Stimulated activated naive CD4-positive, alpha-beta T cell (primary cell): Measurements from ENCODE around the gene FNDC3B.

Experiments
- DNase-seq, 6 experiments: peaks; one replicate each; lab custom pipeline; 2025; lab: John Stamatoyannopoulos, UW

The FNDC3B gene

DNA sequence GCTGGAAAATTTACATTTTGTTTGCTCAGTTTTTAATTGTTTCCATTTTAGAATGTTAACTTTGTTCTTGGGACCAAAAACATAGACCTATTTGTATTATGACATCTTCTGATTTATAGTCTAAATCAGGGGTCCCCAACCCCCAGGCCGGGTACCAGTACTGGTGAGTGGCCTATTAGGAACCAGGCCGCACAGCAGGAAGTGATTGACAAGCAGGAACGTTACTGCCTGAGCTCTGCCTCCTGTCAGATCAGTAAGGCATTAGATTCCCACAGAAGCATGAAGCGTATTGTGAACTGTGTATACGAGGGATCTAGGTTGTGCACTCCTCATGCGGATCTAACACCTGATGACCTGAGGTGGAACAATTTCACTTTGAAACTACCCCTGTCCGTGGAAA, 357.0 kb downstream of the FNDC3B start:
- DNase-seq, result no peak

DNA sequence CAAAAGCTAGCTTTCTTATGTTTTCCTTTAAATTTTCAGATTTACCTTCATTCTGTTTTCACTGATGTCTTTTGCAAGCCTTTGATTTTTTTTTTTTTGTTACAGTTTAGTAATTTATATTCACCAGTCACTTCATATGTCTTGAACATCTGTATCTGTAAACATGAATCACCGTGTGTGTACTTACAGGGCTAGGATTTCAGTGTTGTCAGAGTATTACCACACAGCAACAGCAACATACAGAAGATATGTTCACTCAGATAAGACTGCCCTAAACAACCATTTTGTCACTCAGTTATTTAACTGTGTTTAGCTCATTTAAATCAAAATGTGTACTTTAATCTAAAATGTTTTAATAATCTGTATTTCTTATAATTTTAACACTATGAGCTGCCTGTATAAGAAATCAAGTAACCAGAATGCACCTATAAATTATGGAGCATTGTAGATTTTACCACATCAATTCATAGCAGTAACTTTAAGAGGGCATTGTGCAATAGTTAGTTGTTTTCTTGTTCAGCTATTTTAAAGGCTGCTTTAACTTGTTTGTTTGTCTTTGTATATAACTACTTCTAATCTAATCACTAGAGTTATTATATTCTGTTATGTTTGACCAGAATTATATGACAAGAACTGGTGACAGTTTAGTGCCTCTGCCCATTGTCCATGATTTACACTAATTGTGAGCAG, 358.5 kb downstream of the FNDC3B start:
- no peak for DNase-seq

DNA sequence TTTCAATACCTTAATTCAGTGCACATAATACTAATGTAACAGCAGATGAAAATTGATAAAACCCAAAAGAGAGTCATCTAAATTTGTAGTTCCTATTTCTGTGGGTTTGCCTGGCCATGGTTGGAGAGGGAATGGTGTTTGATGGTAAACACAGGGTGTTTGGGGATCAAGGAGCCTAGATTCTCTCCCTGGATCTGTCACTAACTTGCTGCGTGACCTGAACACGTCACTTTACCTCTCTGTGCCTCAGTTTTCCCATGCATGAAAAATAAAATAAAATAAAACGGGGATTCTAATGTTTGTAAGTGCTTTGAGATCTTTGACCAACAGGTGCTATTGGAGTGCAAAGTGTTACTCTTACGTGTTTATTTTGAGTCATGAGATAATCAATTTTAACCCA, 359.1 kb downstream of the FNDC3B start:
- DNase-seq, result no peak

DNA sequence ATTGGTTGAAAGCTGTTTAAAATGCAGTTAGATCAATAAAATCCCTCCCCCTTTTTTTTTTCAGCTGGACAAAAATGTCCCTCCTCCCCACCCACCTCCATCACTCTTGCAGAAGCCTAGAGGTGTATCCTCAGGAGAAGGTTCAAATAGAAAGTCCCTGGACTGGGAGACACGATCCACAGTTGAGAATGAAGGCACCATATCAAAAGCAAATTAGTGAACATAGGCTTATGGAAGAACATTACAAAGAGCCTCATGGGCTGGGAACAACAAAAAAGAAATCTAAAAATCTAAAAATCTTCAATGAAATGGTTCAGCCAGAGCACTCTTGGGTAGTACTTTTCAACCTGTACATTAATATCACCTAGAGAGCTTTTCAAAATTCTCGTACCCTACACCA, 362.7 kb downstream of the FNDC3B start:
- no peak for DNase-seq

DNA sequence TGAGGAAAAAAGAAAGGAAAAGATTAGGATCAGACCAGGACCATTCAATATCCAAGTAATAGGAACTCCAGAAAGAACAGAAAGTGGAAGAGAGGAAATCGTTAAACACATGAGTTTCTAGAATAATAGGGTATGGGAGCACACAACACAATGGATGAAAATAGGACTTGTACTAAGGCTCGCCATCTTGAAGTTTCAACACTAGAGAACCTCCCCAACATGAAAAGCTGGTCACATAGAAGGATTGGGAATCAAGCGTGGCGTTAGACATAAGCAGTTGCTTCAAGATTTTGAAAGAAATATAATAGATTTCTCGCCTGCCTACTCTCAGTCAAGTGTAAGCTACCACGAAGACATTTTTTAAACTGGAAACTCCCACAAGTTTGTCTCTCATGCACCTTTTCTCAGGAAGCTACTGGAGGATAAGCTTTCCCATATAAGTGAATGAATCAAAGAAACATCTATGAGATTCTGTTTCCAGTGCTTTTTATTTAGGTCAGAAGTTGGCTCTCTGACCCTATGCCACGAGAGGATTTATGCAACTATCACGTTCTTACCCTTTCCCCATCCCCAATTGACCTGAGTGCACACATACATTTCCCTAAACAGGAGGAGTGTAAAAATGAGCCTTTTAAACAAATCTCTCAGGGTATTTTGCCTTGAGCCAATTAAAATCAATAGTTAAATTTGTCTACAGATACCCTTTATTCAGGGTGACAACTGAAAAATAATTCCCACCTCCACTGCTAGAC, 363.7 kb downstream of the FNDC3B start:
- DNase-seq, result no peak

DNA sequence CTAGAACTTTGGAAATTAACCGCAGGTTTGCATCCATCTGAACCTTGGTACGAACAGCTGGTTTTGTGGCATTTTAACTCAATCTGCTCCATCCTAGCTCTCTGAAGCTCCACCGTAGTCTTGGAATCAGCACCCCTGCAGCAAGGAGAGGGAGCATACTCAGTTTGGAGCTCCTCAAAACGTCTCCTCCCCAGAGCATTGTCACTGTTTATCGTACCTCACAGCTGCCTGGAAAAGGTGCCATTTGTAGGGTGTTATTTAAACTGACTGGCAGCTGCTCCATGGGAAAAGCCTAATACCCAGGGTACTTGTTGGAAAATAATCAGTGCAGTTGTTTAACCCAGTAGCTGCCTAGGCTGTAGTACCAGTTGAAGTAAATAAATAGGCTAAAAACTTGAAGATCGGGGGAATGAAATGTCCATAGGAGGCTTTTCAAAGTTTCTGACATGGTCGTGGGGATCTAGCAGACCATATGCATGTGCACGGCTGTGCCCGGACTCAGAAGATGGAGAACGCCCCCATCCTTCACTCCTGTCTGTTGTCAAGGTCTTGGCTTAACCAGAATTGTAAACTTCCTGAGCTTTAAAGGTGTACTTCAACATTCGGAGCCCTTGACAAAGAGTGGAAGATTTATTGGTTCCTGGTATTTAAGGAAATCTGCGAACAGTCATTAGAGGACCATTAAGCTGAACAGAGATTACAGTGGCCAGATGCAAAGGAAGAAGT, 365.0 kb downstream of the FNDC3B start:
- no peak for DNase-seq

DNA sequence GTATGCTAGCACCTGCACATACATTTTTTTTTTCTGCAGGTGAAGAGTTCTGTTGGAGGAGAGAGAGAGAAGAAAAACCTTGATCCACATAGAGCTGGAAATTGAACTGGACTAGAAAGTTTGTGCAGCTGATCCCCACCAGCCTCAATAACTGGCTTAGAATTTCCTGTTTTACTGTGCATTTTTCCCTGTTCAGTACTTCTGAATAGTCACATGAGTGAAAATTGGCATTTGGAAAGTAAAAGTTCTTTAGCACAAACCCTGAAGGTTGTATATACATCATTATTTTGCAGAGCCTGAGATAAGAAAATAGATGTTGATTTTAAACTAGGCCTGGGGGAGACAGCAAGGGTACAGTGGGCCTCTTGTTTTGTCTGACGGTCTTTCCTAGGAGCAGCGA, 366.5 kb downstream of the FNDC3B start:
- DNase-seq, result no peak

DNA sequence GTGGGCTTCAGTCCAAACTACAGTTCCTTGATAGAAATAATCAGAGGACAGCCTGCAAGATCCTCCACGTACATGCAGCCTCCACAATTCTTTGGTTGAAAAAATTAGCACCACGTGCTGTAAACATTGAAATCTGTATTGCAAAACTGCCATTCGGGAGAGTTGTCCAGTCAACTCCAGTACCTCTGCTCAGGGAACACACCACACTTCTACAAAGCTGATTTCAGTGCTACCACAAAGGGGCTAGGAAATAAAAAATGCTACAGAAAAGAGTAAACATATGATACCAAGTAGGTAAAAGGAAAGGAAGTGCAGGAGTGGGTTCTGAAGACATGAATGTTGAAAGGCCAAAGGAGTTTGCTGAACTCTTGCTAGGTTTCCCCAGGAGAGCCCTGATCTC, 368.5 kb downstream of the FNDC3B start:
- DNase-seq, result no peak

DNA sequence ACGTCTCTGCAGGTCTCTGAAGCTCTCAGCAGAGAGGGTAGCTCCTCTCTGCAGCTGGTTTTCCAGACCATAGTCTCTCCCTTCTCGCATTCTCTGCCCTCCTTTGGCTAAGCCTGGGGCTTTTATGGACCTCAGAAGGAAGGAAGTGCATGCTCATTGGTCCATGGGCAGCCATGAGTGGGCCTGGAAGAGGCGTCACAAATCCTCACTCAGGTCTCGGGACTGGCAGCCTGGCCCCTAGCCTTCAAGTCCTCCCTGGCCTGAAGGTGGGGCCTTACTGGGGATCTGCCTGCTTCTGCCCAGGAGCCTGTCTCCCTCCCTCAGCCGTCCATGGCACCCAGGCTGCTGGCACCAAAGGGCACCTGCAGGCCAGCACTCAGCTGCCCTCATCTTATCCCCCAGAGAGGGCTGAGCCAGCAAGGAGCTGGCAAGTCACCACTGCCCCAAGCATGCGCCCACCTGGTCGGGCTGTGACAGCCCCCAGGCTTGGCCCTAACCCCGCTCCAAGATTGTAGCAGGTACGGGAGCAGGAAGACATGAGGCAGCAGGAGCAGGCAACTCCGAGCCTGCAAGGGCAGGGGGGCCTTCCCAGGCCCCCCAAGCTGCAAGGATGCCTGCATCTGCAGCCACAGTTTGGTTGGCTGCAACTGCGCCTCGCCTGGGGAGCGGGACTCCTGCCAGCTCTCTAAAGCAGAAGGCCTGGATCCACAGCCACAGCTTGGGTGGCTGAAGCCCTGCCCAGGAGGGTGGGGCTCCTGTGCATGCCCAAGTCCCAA, 371.5 kb downstream of the FNDC3B start:
- no peak for DNase-seq

DNA sequence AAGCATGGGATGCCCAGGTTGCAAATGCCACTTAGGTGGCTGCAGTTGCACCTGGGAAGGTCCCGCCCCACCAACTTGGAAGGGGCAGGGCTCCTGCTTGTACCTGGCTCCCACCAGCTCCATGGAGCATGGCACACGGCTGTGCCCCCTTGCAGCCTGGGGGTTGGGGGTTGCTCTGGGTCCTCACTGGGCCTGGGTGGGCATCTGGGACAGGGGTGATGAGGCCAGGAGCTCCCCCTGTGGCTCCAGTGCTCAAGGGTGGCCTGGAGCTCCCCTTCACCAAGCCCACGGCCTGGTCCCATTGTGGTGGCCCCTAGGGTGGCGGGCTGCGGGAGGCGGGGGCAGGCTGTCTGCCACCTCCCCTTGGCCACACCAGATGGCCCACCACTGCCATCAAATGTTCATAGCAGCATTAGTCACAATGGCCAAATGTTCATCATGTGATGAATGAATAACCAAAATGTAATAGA, 372.1 kb downstream of the FNDC3B start:
- no peak for DNase-seq

DNA sequence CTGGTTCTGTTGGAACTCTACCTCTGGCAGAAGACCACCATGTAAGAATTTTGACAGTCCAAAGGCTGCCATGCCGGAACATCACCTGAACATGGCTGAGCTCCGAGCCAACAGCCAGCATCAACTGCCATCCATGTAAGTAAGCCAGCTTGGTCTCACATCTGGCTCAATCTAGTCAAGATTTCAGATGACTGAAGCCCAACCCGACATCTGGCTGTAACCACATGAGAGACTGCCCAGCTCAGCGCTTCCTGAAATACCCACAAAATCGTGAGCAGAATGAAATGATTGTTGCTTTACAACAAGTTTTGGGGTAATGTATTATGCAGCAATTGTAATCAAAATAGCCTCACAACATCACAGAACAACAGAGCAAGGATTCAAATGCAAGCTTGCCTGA, 375.9 kb downstream of the FNDC3B start:
- DNase-seq, result no peak

DNA sequence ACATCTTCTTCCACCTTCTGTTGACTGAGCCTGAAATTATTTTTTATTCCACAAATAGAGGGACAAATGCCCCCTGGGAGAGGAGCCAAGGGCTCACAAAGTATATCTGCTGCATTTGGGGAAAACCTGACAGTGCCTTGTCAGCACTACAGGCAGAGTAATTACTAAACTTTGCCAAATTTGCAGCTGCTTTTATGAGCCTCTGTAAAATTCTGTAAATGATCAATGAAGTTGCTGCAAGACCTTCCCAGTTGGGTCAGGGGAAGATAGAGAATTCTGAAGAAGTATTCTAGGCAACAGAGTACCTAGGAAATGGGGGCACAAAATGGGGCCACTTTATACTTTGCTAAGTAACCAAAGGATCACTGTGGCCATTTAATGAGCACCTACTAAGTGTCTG, 398.3 kb downstream of the FNDC3B start:
- DNase-seq, result no peak

DNA sequence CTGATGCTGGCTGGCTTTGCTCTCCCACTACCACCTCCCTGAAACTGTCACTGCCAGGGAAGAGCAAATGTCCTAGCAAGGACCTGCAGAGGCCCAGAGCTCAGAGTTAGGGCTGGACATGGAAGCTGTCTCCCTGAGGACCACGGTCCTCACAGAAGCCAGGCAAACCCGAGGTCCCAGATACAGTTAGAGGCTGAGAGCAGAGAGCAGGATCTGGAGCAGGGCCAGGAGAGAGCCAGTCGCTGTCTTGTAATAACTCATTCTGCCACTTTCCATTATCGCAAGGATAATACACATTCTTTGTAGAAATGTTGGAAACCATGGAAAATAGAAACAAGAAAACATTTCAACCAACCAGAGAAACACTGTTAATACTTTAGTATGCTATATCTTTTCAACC, 398.8 kb downstream of the FNDC3B start:
- no peak for DNase-seq

DNA sequence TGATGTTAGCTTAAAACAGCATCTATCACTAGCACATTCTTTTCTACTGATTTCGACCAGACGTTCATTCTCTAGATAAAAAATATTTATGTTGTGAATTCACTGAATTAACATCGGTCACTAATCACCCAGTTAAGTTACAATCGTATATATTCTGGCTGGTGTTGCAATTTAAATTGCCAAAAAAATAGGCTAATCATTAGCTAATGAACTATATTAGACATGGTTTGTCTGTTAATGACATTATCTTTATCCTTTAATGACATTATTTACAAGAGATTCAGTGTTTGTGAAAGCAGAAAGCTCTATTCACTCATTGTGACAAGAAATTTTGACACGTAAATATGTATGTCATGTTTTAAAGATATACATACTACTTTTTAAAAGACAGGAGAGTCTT, 402.2 kb downstream of the FNDC3B start:
- no peak for DNase-seq

DNA sequence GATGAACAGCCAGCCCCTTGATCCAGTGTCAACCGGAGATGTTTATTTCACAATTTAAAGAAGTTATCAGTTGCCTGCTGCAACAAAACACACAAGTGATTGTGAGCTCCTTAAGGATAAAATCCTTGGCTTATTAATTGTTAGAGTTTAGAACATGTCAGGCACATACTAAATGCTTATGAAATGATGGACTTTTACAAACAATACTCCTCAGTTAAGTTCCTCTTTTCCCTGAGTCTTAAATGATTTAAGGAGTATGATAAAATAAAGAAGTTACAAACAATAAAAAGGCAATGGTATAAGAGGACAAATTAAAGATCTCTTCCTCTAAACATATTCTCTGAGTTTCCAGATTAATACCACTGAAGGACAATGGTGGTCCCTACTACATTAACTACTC, 403.2 kb downstream of the FNDC3B start:
- no peak for DNase-seq

DNA sequence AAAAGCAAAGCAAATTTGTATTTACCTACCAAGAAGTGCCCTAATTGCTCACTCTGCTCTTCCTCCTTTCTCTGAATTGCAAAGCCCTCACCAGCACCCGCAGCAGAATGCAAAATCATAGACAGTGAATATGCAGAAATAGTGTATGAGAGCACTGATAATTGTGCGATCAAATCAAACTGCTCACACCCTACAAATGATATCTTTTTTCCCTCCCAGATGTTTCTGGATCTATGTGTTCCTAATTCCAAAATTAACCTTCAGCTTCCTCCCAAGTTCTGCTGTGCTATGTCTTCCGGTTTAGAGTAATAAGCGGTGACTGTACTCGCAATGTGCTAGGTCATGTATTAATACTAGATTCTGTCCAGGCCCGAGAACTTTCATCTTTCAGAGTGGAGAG, 405.4 kb downstream of the FNDC3B start:
- no peak for DNase-seq

DNA sequence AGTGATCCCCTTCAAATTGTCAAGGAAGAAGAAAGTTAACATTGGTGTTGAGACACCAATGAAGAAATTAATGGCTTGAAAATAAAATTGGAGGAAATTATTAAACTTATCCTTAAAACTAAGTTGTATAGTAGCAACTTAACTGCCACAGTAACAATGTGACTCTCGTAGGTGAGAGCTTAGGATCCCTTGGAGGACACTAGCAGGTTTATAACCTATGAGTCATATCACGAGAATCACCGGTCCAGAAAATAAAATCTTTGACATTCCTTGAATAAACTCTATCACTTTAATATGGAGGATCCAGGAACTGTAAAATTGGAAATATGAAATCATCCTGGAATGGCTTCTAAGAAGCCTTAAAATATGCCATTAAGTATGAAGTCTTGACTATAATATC, 406.8 kb downstream of the FNDC3B start:
- DNase-seq, result no peak

DNA sequence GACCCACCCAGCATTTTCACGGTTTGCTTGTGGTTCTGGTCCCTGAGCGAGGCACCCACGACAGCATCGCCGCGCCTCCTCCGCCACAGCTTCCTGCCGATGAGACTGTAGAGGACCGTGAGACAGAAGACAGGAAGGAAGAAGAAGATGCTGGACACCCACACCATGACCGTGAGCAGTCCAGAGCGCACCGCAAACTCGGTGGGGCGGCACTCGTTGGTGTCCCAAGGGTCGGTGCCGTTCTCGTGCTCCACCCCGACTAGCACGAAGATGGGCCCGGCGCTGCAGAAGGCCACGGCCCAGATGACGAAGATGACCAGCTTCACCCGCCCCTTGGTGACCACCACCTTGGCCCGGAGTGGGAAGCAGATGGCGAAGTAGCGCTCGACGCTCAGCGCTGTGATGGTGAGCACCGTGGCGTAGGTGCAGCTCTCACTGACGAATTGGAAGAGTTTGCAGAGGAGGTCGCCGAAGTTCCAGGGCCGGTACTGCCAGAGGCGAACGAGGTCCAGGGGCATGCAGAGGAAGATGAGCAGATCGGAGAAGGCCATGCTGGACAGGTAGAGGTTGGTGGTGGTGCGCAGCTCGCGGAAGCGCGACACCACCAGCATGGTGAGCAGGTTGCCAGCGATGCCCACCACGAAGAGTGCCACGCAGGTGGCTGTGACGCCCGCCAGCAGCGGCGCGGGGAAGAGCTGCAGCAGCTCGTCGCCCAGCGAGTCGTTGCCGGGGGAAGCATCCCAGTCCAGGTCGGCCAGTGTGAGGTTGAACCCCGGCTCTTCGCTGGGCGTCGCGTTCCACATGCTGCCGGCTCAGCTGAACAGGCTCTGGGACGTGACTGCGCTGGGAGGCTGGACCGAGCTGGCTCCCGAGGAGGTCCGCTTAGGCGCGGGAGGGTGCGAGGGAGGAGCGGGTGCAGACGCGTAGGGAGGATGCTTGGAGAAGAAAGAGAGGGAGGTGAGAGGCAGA, 408.5 kb downstream of the FNDC3B start, which contains the start of gene GHSR:
TSS of gene GHSR (minus strand) at position 846 of the 969 bp plus-strand sequence. CDS start at position 803, 43 bp downstream.
- DNase-seq, result peak in 1 of 6 experiments; percentile 7

DNA sequence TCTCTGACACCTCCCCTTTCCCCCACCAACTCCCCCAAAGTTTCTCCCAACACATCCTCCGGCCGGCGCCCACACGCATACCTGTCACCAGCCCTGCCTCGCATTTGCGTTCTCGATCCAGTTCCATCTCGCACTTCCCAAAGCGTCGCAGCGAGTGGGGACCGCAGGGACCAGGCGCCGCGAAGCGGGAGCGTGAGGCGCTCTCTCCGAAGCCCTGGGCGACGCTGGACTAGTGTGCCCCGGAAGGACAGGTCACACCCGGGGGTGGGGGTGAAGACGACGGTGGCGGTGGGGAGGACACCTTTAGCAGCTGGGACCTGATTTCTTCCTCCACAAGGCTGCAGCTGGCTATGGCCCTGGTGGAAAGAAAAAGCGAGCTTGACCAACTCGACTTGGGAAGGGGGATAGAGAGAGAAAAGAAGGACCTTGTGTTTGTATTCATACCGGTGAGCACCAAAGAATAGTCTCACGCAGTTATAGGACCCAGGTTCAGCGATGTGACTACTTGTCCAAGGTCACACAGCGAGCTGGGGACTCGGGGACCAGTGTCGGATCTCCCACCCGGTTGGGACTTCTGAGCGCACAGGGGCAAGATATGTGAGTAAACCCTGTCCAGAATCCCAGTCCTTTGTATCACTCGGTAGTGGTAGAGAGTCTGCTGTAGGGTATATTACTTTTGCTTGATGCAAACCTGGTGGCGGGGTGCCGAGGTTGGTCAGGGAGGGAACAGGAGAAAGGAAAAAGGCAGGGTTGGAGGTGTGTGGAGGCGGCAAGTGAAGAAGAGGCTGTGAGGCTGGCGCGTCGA, 409.5 kb downstream of the FNDC3B start:
- no peak for DNase-seq
